Measurements from ENCODE around the gene PFDN4. TPM values are rescaled to one million over a fixed set of nuclear protein-coding genes. Genes with fewer than 3 reads are reported as not detected.

PFDN4 gene
- total RNA-seq: 10 to 100 TPM; 38.4 to 40.3 TPM

- Mint-ChIP-seq H3K36me3 (no peaks in the 10 kb centered on the region), H3K27me3 (peaks cover 2% of the 10 kb centered on the region), H3K4me3 (peak within 1 kb of the TSS; percentile 95), H3K4me1 (ENCODE audit: low read depth) (peaks cover 50% of the 10 kb centered on the region), H3K9me3 (no peaks in the 10 kb centered on the region), H3K27ac (peak within 1 kb of the TSS; percentile 99)
- CTCF ChIA-PET: interaction anchor here (0.6 to 2.8 kb wide), 13 partner anchors 10 to 440 kb away, joined by 3 to 18 read pairs (median 6); no protein-coding TSS in a partner anchor
- POLR2A ChIA-PET: interaction anchor here (1.1 kb wide), 1 partner anchor 14 kb away, joined by 3 read pairs; no protein-coding TSS in a partner anchor
- intact Hi-C loops (cut with micrococcal nuclease): loop anchor here (5.0 to 10.0 kb wide), 2 partner anchors 79 to 613 kb away; partner anchors contain the start of gene ZNF217
- peak; percentile 88 for DNase-seq
These were observed at the start of gene PFDN4 for GRCh38 chr20:54207743-54208547. Gene PFDN4, plus strand, starts transcription at chr20:54208087. Its CDS starts 14 bp downstream, at chr20:54208101.

- no peak for DNase-seq
- Mint-ChIP-seq H3K4me3 (no peak overlapping the region), H3K27ac (no peak overlapping the region), H3K36me3 (no peaks in the 10 kb centered on the region), H3K27me3 (peaks cover 13% of the 10 kb centered on the region), H3K4me1 (ENCODE audit: low read depth) (no peaks in the 10 kb centered on the region), H3K9me3 (no peaks in the 10 kb centered on the region)
- ChIA-PET CTCF (no interaction called here), POLR2A (no interaction called here)
- intact Hi-C loops (cut with micrococcal nuclease): no loop called here
These were observed 49.7 kb upstream of the PFDN4 start for GRCh38 chr20:54158226-54158625.

GRCh38 chr20:54158856-54159418, 49.0 kb upstream of the PFDN4 start:
- POLR2A ChIA-PET: no interaction called here
- peaks cover 13% of the 10 kb centered on the region for H3K27me3 Mint-ChIP-seq
- no peak overlapping the region for H3K27ac Mint-ChIP-seq
- CTCF ChIA-PET: no interaction called here
- no peaks in the 10 kb centered on the region for H3K4me1 Mint-ChIP-seq (ENCODE audit: low read depth)
- no peaks in the 10 kb centered on the region for H3K36me3 Mint-ChIP-seq
- no peak overlapping the region for H3K4me3 Mint-ChIP-seq
- no peak for DNase-seq
- intact Hi-C loops (cut with micrococcal nuclease): no loop called here
- no peaks in the 10 kb centered on the region for H3K9me3 Mint-ChIP-seq

GRCh38 chr20:54160065-54161007, 47.6 kb upstream of the PFDN4 start:
- Mint-ChIP-seq H3K4me1 (ENCODE audit: low read depth) (no peaks in the 10 kb centered on the region), H3K27me3 (peaks cover 13% of the 10 kb centered on the region), H3K9me3 (no peaks in the 10 kb centered on the region), H3K4me3 (no peak overlapping the region), H3K27ac (no peak overlapping the region), H3K36me3 (no peaks in the 10 kb centered on the region)
- ChIA-PET POLR2A (no interaction called here), CTCF (interaction anchor here (1.2 kb wide), 1 partner anchor 56 kb away, joined by 6 read pairs; no protein-coding TSS in a partner anchor)
- no peak for DNase-seq
- intact Hi-C loops (cut with micrococcal nuclease): no loop called here

- ChIA-PET POLR2A (no interaction called here), CTCF (interaction anchor here (1.2 kb wide), 1 partner anchor 57 kb away, joined by 6 read pairs; no protein-coding TSS in a partner anchor)
- Mint-ChIP-seq H3K36me3 (no peaks in the 10 kb centered on the region), H3K4me1 (ENCODE audit: low read depth) (no peaks in the 10 kb centered on the region), H3K9me3 (no peaks in the 10 kb centered on the region), H3K27me3 (peaks cover 17% of the 10 kb centered on the region), H3K27ac (no peak overlapping the region), H3K4me3 (no peak overlapping the region)
- DNase-seq: no peak
- intact Hi-C loops (cut with micrococcal nuclease): no loop called here
These were observed 46.7 kb upstream of the PFDN4 start for GRCh38 chr20:54161008-54161820.

- no peaks in the 10 kb centered on the region for H3K4me1 Mint-ChIP-seq (ENCODE audit: low read depth)
- ChIA-PET POLR2A (no interaction called here), CTCF (no interaction called here)
- no peaks in the 10 kb centered on the region for H3K36me3 Mint-ChIP-seq
- no peak overlapping the region for H3K4me3 Mint-ChIP-seq
- H3K27ac Mint-ChIP-seq: no peak overlapping the region
- H3K9me3 Mint-ChIP-seq: no peaks in the 10 kb centered on the region
- peaks cover 19% of the 10 kb centered on the region for H3K27me3 Mint-ChIP-seq
- intact Hi-C loops (cut with micrococcal nuclease): no loop called here
- DNase-seq: no peak
These were observed 46.1 kb upstream of the PFDN4 start for GRCh38 chr20:54161821-54162149.

- ChIA-PET POLR2A (no interaction called here), CTCF (no interaction called here)
- Mint-ChIP-seq H3K4me3 (no peak overlapping the region), H3K4me1 (ENCODE audit: low read depth) (no peaks in the 10 kb centered on the region), H3K36me3 (no peaks in the 10 kb centered on the region), H3K9me3 (no peaks in the 10 kb centered on the region), H3K27ac (no peak overlapping the region), H3K27me3 (peaks cover 21% of the 10 kb centered on the region)
- intact Hi-C loops (cut with micrococcal nuclease): no loop called here
- no peak for DNase-seq
These were observed 45.4 kb upstream of the PFDN4 start for GRCh38 chr20:54162378-54163009.

- no peak for DNase-seq
- intact Hi-C loops (cut with micrococcal nuclease): no loop called here
- Mint-ChIP-seq H3K4me3 (no peak overlapping the region), H3K27me3 (peaks cover 28% of the 10 kb centered on the region), H3K4me1 (ENCODE audit: low read depth) (no peaks in the 10 kb centered on the region), H3K9me3 (no peaks in the 10 kb centered on the region), H3K27ac (no peak overlapping the region), H3K36me3 (no peaks in the 10 kb centered on the region)
- CTCF ChIA-PET: no interaction called here
- POLR2A ChIA-PET: no interaction called here
These were observed 44.5 kb upstream of the PFDN4 start for GRCh38 chr20:54163402-54163801.

- CTCF ChIA-PET: no interaction called here
- Mint-ChIP-seq H3K4me1 (ENCODE audit: low read depth) (no peaks in the 10 kb centered on the region), H3K27me3 (peaks cover 34% of the 10 kb centered on the region), H3K36me3 (no peaks in the 10 kb centered on the region), H3K4me3 (no peak overlapping the region), H3K27ac (no peak overlapping the region), H3K9me3 (no peaks in the 10 kb centered on the region)
- intact Hi-C loops (cut with micrococcal nuclease): no loop called here
- POLR2A ChIA-PET: no interaction called here
- no peak for DNase-seq
These were observed 42.9 kb upstream of the PFDN4 start for GRCh38 chr20:54165014-54165413.

- H3K9me3 Mint-ChIP-seq: no peaks in the 10 kb centered on the region
- no peak for DNase-seq
- no peaks in the 10 kb centered on the region for H3K36me3 Mint-ChIP-seq
- intact Hi-C loops (cut with micrococcal nuclease): no loop called here
- POLR2A ChIA-PET: no interaction called here
- CTCF ChIA-PET: no interaction called here
- H3K27ac Mint-ChIP-seq: no peak overlapping the region
- H3K27me3 Mint-ChIP-seq: peaks cover 37% of the 10 kb centered on the region
- no peaks in the 10 kb centered on the region for H3K4me1 Mint-ChIP-seq (ENCODE audit: low read depth)
- no peak overlapping the region for H3K4me3 Mint-ChIP-seq
These were observed 42.1 kb upstream of the PFDN4 start for GRCh38 chr20:54165803-54166202.

GRCh38 chr20:54166987-54167662, 40.8 kb upstream of the PFDN4 start:
- H3K36me3 Mint-ChIP-seq: no peaks in the 10 kb centered on the region
- H3K27me3 Mint-ChIP-seq: peaks cover 46% of the 10 kb centered on the region
- intact Hi-C loops (cut with micrococcal nuclease): no loop called here
- POLR2A ChIA-PET: no interaction called here
- CTCF ChIA-PET: no interaction called here
- H3K4me1 Mint-ChIP-seq (ENCODE audit: low read depth): no peaks in the 10 kb centered on the region
- H3K27ac Mint-ChIP-seq: no peak overlapping the region
- no peaks in the 10 kb centered on the region for H3K9me3 Mint-ChIP-seq
- DNase-seq: no peak
- no peak overlapping the region for H3K4me3 Mint-ChIP-seq
